ENCODE measurements around the gene C14orf180. TPM values are rescaled to one million over a fixed set of nuclear protein-coding genes. Genes with fewer than 3 reads are reported as not detected.

Gene C14orf180
- total and polyA plus RNA-seq, 10 of the 15 experiments (the other 5 are each of a cell fraction or from before 2014, with no cell fraction given) = not detected

DNA sequence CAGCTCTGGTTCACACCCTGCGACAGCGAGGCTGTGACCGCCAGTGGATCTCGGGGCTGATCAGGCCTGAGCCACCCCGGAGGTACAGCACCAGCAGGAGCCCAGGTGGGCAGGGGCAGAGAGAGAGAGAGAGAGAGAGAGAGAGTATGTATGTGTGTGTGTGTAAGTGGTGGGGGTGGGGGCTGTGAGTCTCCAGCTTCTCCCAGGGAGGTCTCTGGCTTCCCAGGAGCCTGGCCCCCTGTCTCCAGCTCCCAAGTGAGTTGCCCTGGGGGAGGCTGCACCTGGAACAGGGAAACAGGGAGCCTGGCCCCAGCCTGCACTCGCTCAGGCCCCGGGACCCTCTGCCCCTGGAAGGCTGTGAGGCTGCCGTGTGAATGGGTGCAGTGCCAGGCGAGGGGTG lies 2.0 kb downstream of the C14orf180 start:
- Histone ChIP-seq H3K4me2 (ENCODE audit: control insufficient read depth, insufficient read depth) (no peak overlapping the region), H2AFZ (ENCODE audit: control insufficient read depth, low read depth, low read length) (no peak overlapping the region), H3K9me3 (replicated peaks; ENCODE audit: control insufficient read depth, insufficient read depth, low read length) (no peaks in the 10 kb centered on the region), H3K27ac (ENCODE audit: control insufficient read depth, insufficient read depth) (no peak overlapping the region), H4K20me1 (ENCODE audit: control insufficient read depth, insufficient read depth) (no peaks in the 10 kb centered on the region), H3K36me3 (ENCODE audit: control insufficient read depth in 2 of 2, insufficient read depth in 2 of 2, low read length in 1 of 2) (no peaks in the 10 kb centered on the region), H3K27me3 (replicated peaks in 1 of 2; ENCODE audit: control insufficient read depth in 2 of 2, insufficient read depth in 2 of 2, low read length in 1 of 2) (peaks cover 0 to 4% of the 10 kb centered on the region in 2 experiments; a peak in 2 of 4 replicates), H3K79me2 (ENCODE audit: control insufficient read depth, insufficient read depth, low read length) (no peaks in the 10 kb centered on the region), H3K9ac (ENCODE audit: control insufficient read depth, insufficient read depth, low read length) (no peak overlapping the region), H3K4me3 (no peak overlapping the region), H3K4me1 (ENCODE audit: control insufficient read depth, insufficient read depth, low read length) (no peaks in the 10 kb centered on the region)
- ChIA-PET RAD21 (ENCODE audit: unreplicated experiment) (no interaction called here), SMC1A (ENCODE audit: uncharacterized antibody, unreplicated experiment) (no interaction called here), POLR2A (no interaction called here), CTCF (no interaction called here)
- intact Hi-C loops (cut with micrococcal nuclease; ENCODE audit: unreplicated experiment) = no loop called here
- WGBS (ENCODE audit: insufficient coverage, insufficient replicate concordance, low lambda C conversion rate, missing lambda C conversion rate) = 38% methylated on average over 9 of the region's 9 CpGs
- FAIRE-seq = no peak
- BruUV-seq (replicated peaks) = no TSS peak
- DNase-seq (ENCODE audit: low read depth, low spot score) = no peak
- in situ Hi-C loops (cut with MboI) = no loop called here
- TF ChIP-seq, protein P1, sequence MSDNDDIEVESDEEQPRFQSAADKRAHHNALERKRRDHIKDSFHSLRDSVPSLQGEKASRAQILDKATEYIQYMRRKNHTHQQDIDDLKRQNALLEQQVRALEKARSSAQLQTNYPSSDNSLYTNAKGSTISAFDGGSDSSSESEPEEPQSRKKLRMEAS (IDR thresholded peaks at IDR 0.05; ENCODE audit: low read depth, low read length) = no peak
- no peak for TF ChIP-seq PAX8 (IDR thresholded peaks at IDR 0.05)
- peak; percentile 18; the same call in 1 of the 3 replicates for ATAC-seq

DNA sequence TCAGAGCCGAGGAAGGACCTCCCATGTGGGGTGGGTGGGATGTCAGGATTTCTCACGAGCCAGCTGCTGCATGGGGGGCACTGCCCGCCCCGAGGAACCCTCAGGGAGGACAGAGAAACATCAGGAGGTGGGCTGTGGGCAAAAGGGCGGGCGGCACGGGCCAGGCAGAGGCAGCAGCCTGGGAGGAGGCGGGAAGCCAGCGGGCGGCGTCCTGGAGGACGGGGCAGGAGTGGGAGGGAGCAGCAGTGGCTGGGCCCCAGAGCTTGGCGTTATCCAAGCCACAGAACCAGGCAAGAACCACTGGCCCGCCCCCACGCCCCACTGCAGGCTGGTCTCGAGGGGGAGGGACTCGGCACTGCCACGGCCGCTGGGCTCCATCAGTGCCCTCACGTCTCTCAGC lies 2.4 kb downstream of the C14orf180 start:
- no peak for TF ChIP-seq MEF2A (IDR thresholded peaks at IDR 0.05; ENCODE audit: insufficient read depth, low read depth, low read length)
- no peak for TF ChIP-seq MTA2 (IDR thresholded peaks at IDR 0.05; ENCODE audit: low read depth)
- TF ChIP-seq, protein P2, sequence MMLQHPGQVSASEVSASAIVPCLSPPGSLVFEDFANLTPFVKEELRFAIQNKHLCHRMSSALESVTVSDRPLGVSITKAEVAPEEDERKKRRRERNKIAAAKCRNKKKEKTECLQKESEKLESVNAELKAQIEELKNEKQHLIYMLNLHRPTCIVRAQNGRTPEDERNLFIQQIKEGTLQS (IDR thresholded peaks at IDR 0.05; ENCODE audit: borderline replicate concordance, extremely low read depth, low read depth, low read length) = no peak
- TF ChIP-seq, protein P3, sequence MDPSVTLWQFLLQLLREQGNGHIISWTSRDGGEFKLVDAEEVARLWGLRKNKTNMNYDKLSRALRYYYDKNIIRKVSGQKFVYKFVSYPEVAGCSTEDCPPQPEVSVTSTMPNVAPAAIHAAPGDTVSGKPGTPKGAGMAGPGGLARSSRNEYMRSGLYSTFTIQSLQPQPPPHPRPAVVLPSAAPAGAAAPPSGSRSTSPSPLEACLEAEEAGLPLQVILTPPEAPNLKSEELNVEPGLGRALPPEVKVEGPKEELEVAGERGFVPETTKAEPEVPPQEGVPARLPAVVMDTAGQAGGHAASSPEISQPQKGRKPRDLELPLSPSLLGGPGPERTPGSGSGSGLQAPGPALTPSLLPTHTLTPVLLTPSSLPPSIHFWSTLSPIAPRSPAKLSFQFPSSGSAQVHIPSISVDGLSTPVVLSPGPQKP (IDR thresholded peaks at IDR 0.05; ENCODE audit: low read depth, low read length) = no peak
- no peak for TF ChIP-seq BCL11A (IDR thresholded peaks at IDR 0.05; ENCODE audit: low read depth, low read length)
- TF ChIP-seq ETV6 (conservative IDR thresholded peaks at IDR 0.05 in 1 of 2, IDR thresholded peaks at IDR 0.05 in 1 of 2; ENCODE audit: borderline replicate concordance in 1 of 2, low read depth in 1 of 2) = no peak
- no peak for TF ChIP-seq GATAD2B (conservative IDR thresholded peaks at IDR 0.05; ENCODE audit: low read depth)
- no peak for TF ChIP-seq KLF5 (IDR thresholded peaks at IDR 0.05; ENCODE audit: partially characterized antibody)
- TF ChIP-seq TBL1XR1 (IDR thresholded peaks at IDR 0.05; ENCODE audit: low read depth, low read length) = no peak
- TF ChIP-seq, protein P1 (IDR thresholded peaks at IDR 0.05; ENCODE audit: low read depth, low read length) = no peak
- TF ChIP-seq SIN3A (IDR thresholded peaks at IDR 0.05; ENCODE audit: low read depth, low read length) = no peak
- no TSS peak for BruUV-seq (replicated peaks)
- no peak overlapping the region for H2AFZ ChIP-seq (ENCODE audit: control insufficient read depth, low read depth, low read length)
- intact Hi-C loops (cut with micrococcal nuclease; ENCODE audit: unreplicated experiment) (no loop called here), in situ Hi-C loops (cut with MboI) (no loop called here)
- peaks cover 0 to 4% of the 10 kb centered on the region in 2 experiments; a peak in 2 of 4 replicates for H3K27me3 ChIP-seq (replicated peaks in 1 of 2; ENCODE audit: control insufficient read depth in 2 of 2, insufficient read depth in 2 of 2, low read length in 1 of 2)
- no peak overlapping the region for H3K27ac ChIP-seq (ENCODE audit: control insufficient read depth, insufficient read depth)
- H3K9me3 ChIP-seq (replicated peaks; ENCODE audit: control insufficient read depth, insufficient read depth, low read length) = no peaks in the 10 kb centered on the region
- WGBS (ENCODE audit: insufficient coverage, insufficient replicate concordance, low lambda C conversion rate, missing lambda C conversion rate) = 26% methylated on average over 19 of the region's 20 CpGs
- DNase-seq (ENCODE audit: low read depth, low spot score) (no peak), FAIRE-seq (no peak), ATAC-seq (no peak)
- ChIA-PET RAD21 (ENCODE audit: unreplicated experiment) (no interaction called here), CTCF (no interaction called here), POLR2A (no interaction called here), SMC1A (ENCODE audit: uncharacterized antibody, unreplicated experiment) (no interaction called here)
- H3K36me3 ChIP-seq (ENCODE audit: control insufficient read depth in 2 of 2, insufficient read depth in 2 of 2, low read length in 1 of 2) = no peaks in the 10 kb centered on the region
- H3K79me2 ChIP-seq (ENCODE audit: control insufficient read depth, insufficient read depth, low read length) = no peaks in the 10 kb centered on the region
- H3K4me3 ChIP-seq = no peak overlapping the region
- no peak overlapping the region for H3K4me2 ChIP-seq (ENCODE audit: control insufficient read depth, insufficient read depth)
- no peaks in the 10 kb centered on the region for H4K20me1 ChIP-seq (ENCODE audit: control insufficient read depth, insufficient read depth)
- H3K4me1 ChIP-seq (ENCODE audit: control insufficient read depth, insufficient read depth, low read length) = no peaks in the 10 kb centered on the region
- no peak overlapping the region for H3K9ac ChIP-seq (ENCODE audit: control insufficient read depth, insufficient read depth, low read length)

All from GM12878 (cell line).